ENCODE measurements around the gene RNF13. TPM values are rescaled to one million over a fixed set of nuclear protein-coding genes. Genes with fewer than 3 reads are reported as not detected.
A peak's percentile ranks its signal among the peaks of the same experiment; 100 is the strongest.

RNF13 gene, protein sequence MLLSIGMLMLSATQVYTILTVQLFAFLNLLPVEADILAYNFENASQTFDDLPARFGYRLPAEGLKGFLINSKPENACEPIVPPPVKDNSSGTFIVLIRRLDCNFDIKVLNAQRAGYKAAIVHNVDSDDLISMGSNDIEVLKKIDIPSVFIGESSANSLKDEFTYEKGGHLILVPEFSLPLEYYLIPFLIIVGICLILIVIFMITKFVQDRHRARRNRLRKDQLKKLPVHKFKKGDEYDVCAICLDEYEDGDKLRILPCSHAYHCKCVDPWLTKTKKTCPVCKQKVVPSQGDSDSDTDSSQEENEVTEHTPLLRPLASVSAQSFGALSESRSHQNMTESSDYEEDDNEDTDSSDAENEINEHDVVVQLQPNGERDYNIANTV
- 76.0 TPM for total RNA-seq

DNA sequence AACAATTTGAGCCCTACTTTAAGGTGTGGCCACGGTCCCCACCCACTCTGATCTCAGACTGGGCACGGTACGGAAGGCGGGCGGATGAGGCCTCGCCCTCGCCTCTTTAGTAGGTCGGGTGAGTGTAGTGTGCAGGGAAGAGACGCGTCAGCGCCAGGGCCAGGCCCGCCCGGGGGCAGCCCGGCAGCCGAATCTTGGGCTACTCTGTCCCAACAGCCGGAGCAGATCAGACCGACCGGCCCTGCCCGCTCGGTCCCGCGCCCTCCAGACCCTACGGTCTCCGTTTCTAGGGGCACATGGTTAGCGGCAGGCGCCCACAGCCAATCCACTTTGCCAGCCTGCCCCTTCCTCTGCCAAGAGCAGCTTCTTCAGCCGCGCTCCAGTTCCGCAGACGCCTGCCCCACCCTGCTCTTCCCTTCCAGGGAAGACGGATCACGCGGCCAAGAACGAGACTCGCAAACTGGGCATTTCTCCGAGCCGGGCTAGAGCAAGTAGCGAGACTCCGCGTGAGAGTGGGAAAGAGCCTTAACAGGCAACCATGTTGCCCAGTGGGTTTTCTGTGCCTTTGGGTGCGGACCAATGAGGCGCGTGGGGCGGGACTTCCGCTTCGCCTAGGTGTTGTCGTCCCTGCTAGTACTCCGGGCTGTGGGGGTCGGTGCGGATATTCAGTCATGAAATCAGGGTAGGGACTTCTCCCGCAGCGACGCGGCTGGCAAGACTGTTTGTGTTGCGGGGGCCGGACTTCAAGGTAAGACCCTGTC lies at the start of gene RNF13:
TSS of gene RNF13 (plus strand) at position 610 of the 761 bp plus-strand sequence. CDS start 32,812 bp downstream, outside the sequence.
- DNase-seq (ENCODE audit: low spot score): peak; percentile 98

- no peak for DNase-seq (ENCODE audit: low spot score)
These were observed 49.3 kb upstream of the RNF13 start for GRCh38 chr3:149763565-149764195.

DNA sequence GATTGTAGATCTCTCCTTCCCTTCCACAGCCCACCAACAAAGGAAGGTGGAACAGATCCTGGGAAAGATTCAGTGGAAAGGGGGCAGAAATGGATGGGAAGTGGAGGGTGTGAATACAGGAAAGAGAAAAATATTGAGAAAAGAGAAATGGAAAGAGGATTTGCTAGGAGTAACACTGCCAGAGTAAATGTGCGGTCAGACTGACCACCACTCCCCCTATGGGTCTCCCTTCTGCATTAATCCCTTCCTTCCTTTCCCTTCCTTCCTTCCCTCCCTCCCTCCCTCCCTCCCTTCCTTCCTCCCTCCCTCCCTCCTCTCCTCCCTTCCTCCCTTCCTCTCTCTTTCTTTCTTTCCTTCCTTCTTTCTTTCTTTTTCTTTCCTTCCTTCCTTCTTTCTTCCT lies 48.7 kb upstream of the RNF13 start:
- no peak for DNase-seq (ENCODE audit: low spot score)

GRCh38 chr3:149765762-149766334 lies 47.2 kb upstream of the RNF13 start:
- DNase-seq (ENCODE audit: low spot score): no peak

DNA sequence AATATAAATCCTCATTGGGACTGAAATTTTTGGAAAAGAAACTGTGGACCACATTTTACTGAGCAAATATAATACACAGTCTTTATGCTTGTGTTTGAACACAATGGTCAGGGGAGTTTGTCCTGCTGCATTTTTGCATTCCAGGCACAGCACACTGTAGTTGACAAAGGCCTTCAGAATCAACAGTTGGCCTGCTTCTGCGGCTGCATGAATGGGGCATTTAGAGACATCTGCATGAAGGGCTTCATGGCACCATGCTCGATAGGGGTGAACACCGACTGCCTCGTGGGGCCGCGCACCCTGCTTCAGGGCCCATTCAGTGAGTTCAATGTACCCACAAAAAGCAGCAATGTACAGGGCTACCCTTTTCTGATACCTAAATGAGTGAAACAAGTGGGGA lies 45.3 kb upstream of the RNF13 start:
- DNase-seq (ENCODE audit: low spot score): no peak

DNA sequence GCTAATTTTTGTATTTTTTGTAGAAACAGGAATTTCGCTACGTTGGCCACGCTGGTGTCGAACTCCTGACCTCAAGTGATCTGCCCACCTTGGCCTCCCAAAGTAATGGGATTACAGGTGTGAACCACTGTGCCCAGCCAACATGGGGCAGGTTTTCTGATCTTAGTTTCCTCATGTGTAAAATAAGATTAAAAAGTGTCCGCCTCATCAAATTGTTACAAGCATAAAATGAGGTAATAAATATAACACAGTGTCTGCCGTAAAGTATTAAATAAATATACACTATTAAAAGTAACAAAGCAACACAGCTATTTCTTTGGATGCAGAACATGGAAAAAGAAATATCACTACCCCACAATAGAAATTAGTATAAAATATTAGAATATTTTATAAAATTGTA lies 44.3 kb upstream of the RNF13 start:
- no peak for DNase-seq (ENCODE audit: low spot score)

- DNase-seq (ENCODE audit: low spot score): no peak
These were observed 42.8 kb upstream of the RNF13 start for GRCh38 chr3:149770246-149770645.

DNA sequence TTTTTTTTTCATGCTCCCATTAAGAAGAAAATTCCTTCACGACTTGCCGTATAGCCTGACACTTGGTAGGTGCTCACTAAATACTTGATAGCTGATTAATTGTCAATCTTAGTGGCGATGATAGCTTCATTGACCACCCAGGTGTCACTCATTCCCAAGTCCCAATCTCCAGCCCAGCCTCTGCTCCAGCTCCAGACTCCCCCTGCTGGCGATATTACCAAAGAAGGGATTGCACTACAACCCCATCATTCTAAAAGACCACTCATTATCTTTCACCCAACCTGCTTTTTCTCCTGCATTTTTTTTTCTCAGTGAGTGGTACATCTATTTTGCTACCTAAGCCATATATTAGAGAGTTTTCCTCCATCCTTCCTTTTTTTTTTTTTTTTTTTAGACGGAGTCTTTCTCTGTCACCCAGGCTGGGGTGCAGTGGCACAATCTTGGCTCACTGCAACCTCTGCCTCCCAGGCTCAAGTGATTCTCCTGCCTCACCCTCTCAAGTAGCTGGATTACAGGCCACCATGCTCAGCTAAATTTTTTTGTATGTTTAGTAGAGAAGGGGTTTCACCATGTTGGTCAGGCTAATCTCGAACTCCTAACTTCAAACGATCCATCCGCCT lies 41.3 kb upstream of the RNF13 start:
- DNase-seq (ENCODE audit: low spot score): peak; percentile 46

- no peak for DNase-seq (ENCODE audit: low spot score)
These were observed 40.2 kb upstream of the RNF13 start for GRCh38 chr3:149772861-149773260.

DNA sequence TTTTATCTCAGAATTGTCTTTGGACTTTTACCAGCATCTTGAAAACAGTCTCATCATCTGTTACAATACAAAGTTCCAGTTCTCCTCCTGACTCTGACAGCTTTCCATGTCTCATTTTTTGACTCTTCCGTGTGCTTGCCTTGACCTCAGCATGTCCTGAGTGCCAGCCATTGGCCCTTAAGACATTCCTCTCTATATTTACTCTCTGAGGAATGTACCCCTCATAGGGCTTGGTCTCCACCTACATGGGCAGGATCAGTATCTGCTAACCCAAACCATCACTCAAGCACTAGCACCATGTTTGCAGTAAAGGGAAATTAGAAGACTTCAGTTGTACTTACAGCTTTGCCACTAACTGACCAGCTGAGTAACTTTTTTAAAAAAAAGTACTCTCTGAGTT lies 36.8 kb upstream of the RNF13 start:
- no peak for DNase-seq (ENCODE audit: low spot score)

DNA sequence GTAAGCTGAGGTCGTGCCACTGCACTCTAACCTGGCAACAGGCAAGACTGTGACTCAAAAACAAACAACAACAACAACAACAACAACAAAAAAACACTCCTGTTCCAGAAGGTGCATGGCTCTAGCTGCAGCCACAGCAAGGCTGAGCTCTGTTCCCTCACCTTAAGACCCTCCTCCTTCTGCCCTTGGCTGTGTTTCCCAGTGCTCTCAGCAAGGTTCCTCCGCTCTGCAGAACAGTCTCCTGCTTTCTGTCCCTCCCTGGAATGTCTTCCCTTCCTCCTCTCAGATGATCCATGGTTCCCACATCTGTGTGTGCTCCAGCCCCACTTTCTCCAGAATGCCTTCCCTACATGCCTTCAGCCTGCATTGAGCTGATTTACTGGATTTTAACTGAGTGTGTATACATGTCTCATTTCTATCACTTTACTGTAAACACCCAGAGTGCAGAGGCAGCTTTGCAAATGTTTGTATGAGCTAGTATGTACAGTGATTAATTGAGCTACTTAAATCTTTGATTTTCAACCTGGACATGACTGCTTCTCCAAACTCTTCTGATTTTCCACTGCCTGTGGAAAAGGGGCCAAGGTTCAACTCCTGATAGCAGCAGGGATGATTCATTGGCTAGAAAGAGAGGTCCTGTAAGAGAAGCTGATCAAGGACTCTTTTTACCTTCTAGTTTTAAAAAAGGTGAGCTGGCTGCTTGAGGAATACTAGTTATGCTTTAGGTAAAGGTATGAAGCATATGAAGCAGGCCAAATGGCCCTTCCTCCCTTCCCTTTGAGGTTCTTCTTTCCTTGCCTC lies 35.4 kb upstream of the RNF13 start:
- DNase-seq (ENCODE audit: low spot score): no peak

DNA sequence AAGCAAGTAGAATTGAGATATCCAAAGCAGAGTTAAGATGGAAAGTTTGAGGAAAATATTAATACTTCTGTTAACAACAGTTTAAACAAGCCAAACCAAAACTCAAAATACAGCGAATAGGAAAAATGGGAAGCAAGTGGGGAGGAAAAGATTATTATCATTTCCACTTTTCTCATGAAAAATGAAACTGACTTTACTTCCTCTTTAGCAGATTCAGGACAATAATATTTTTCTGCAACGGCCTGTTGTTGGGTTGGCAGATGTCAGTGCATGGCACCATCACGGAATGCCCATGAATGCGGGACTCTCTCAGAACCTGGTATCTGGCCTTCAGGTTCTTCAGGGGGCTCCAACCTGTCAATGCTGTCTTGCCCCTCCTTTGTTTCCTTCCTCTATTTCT lies 31.8 kb upstream of the RNF13 start:
- DNase-seq (ENCODE audit: low spot score): no peak

DNA sequence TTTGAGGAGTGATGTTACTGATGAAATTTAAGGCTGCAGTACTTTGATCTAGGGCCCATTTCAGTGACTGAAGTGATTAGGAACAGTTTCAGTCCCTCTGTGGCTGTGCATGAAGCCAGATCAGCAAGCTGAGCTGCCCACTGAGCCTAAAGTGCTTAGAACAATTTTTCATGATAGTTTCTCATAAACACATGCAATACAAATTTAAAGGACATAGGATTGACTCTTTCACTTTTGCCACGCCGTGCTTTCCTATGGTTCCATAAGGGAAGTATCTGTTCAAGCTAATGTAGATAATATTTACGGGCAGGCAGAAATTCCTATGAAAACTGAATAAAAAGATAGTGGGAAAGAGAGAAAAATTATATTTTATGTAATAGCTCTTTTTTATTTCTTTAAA lies 31.3 kb upstream of the RNF13 start:
- no peak for DNase-seq (ENCODE audit: low spot score)

- DNase-seq (ENCODE audit: low spot score): no peak
These were observed 29.4 kb upstream of the RNF13 start for GRCh38 chr3:149783576-149783975.

- DNase-seq (ENCODE audit: low spot score): no peak
These were observed 28.8 kb upstream of the RNF13 start for GRCh38 chr3:149784064-149784704.

- no peak for DNase-seq (ENCODE audit: low spot score)
These were observed 22.7 kb upstream of the RNF13 start for GRCh38 chr3:149790268-149790667.

DNA sequence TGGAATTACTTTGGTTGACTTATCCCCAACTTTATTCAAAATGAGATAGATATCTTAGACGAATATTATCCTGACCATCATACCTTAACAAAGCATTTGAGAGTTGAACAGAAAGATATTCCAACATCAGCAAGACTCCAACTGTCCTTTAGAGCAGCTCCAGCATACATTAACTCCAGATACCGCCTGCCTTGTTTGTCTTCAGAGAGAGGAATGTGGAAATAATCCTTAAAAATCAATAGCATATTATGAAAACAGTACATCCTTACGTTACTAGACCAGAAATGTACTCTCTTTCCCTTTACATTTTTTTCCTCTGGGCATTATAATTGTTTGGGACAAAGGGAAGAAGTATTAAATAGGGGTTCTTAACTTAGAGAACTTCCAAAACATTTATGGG lies 22.3 kb upstream of the RNF13 start:
- no peak for DNase-seq (ENCODE audit: low spot score)

DNA sequence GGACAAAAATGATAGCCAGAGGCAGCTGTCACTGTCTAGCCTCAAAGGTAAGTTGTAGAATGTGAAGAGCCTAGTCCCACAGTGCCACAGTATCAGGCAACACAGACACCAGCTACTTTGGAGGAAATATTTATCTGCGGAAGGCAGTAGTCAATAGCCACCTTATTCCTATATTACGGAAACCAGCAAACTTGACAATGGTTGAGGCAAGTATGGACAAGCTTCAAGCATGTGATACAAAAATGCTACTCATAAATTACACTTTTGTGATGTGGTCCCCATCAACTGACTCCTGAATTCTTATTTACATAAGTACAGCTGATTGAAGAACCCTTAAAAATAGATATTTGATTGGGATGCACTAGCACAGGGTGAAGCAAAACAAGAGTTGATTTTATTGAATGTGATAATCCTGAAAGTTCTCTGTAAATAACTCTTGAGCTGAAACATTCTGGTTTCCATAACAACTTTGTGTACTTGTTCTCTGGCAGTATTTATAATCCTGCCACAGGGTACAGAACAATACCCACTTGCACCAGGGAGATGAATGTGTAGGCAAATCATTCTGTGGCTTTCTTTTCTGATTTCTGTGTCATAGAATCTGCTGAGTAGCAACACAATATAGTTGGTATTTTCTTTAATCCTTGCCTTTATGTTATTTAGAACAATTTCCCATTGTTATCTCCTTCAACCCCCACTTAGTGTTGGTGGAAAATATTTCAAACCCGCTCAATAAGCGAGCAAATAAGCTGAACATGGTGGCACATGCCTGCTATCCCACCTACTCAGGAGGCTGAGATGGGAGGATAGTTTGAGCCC lies 20.4 kb upstream of the RNF13 start, which contains the start of gene ANKUB1:
TSS of gene ANKUB1 (minus strand) at position 103 of the 819 bp plus-strand sequence. CDS start 188 bp downstream, outside the sequence.
- no peak for DNase-seq (ENCODE audit: low spot score)

GRCh38 chr3:149796026-149796425 lies 17.0 kb upstream of the RNF13 start:
- no peak for DNase-seq (ENCODE audit: low spot score)

- no peak for DNase-seq (ENCODE audit: low spot score)
These were observed 12.3 kb upstream of the RNF13 start for GRCh38 chr3:149800693-149801092.

All from mucosa of gallbladder (tissue), 1 donor.